SK-N-MC (cell line): ENCODE measurements around the gene CRAT.

ENCODE experiments used
- DNase-seq: peaks from one replicate; pipeline ENCODE4 v3.0.0-alpha.2; 2011; ENCODE audit warnings: low read depth, low spot score
- H3K27ac ChIP-seq: fragments of 200-600 bp; sonication (generic); 2 replicates; pipeline ENCODE4 v1.5.1; 2016; ENCODE audit warnings: mixed run types
- H3K36me3 ChIP-seq: fragments of 200-600 bp; sonication (generic); 2 replicates; pipeline ENCODE4 v1.6.1; 2017; ENCODE audit warnings: antibody characterized with exemption, low read length, mixed read lengths; ENCODE audit not compliant: insufficient read depth
- H3K4me3 ChIP-seq: fragments of 200-600 bp; sonication (generic); 2 replicates; pipeline ENCODE4 v1.5.1; 2016
- H3K9ac ChIP-seq: fragments of 200-600 bp; sonication (generic); 2 replicates; pipeline ENCODE4 v1.8.0; 2017; ENCODE audit warnings: mixed run types, mixed read lengths; ENCODE audit not compliant: insufficient read length
- H3K9me3 ChIP-seq: fragments of 200-600 bp; sonication (generic); 2 replicates; pipeline ENCODE4 v1.6.1; 2017; ENCODE audit warnings: low read depth, mild to moderate bottlenecking, antibody characterized with exemption, low read length, moderate library complexity, mixed read lengths
- EZH2 ChIP-seq: fragments of 200-600 bp; sonication (generic); IDR thresholded peaks from one replicate; pipeline ENCODE4 v1.6.1; 2017; ENCODE audit warnings: antibody characterized with exemption
- FOXP2 ChIP-seq: optimal IDR thresholded peaks from 2 replicates; pipeline ENCODE3; 2011; ENCODE audit warnings: mild to moderate bottlenecking, moderate library complexity; ENCODE audit not compliant: insufficient read depth; ENCODE audit errors: extremely low read length, control extremely low read depth
- POLR2AphosphoS5 ChIP-seq: IDR thresholded peaks from 2 replicates; pipeline ENCODE4 v1.6.1; 2012; ENCODE audit warnings: mild to moderate bottlenecking, low read depth, low read length, borderline replicate concordance

Gene CRAT

DNA sequence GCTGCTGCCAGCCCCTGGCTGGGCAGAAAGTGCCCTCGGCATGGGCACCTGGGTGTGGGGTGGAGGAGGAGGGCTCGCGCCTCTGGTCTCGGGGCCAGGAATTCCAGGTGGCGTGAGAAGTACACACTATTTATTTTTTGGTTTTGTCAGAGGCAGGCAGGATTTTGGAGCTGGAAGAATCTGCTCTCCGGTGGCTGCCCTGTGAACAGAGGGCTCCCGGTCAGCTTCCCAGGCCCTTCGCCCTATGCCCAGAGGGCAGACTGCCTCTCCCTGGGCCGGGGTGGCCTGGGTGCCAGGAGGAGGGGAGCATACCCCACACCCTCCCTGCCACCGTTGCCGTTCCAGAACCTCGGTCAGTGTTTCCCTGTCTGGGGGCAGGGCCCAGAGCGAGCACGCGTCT, 21.3 kb downstream of the CRAT start:
- DNase-seq: no peak
- peaks cover 36% of the 10 kb centered on the region; the same call in 1 of the 2 replicates for H3K36me3 ChIP-seq

GRCh38 chr9:129084087-129084486, 26.5 kb downstream of the CRAT start:
- no peaks in the 10 kb centered on the region for H3K9me3 ChIP-seq
- no peak overlapping the region for H3K4me3 ChIP-seq
- H3K36me3 ChIP-seq: peaks cover 28% of the 10 kb centered on the region; the same call in 1 of the 2 replicates
- H3K9ac ChIP-seq: no peak overlapping the region
- DNase-seq: no peak
- no peak for TF ChIP-seq EZH2
- TF ChIP-seq FOXP2: no peak
- no peak for TF ChIP-seq POLR2AphosphoS5
- no peak overlapping the region for H3K27ac ChIP-seq

More for the DNA sequence above, 21.3 kb downstream of the CRAT start:
- Histone ChIP-seq H3K27ac (no peak overlapping the region), H3K9me3 (no peaks in the 10 kb centered on the region), H3K4me3 (no peak overlapping the region), H3K9ac (no peak overlapping the region)
- TF ChIP-seq POLR2AphosphoS5 (no peak), FOXP2 (no peak), EZH2 (no peak)

DNA sequence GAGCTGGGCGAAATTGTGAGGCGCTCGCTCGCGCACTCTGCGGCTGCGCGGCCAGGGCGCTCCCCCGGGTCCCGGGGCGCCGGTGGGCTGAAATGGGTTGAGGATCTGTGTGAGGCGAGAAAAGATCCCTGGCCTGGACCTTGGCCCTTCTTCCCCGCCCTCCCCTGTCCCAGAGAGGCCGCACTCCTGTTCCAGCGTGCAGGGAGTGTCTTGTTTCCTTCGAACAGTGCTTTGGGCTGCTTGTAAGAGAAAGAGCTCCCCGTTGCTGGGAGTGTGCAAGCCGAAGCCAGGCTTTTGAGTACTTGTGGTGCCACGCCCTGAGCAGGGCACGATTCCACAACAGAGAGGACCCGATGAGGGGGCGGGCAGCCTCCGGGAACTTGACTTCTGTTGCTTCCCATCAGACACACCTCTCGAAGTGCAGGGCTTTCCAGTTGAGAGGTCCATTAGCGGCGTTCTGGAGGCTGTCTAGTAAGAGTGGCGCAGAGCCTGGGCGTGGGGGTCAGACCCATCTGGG, 29.1 kb downstream of the CRAT start:
- Histone ChIP-seq H3K4me3 (peak overlapping the region; percentile 89), H3K9ac (peak overlapping the region; percentile 76), H3K36me3 (peaks cover 16% of the 10 kb centered on the region; the same call in 1 of the 2 replicates), H3K9me3 (no peaks in the 10 kb centered on the region), H3K27ac (no peak overlapping the region)
- TF ChIP-seq POLR2AphosphoS5 (peak; percentile 63; the same call in 1 of the 2 replicates), FOXP2 (no peak)
- DNase-seq: no peak

GRCh38 chr9:129080601-129081387, 29.8 kb downstream of the CRAT start, which contains the start of gene DOLPP1:
Gene DOLPP1 (plus strand): TSS chr9:129081111. CDS start chr9:129081132, 21 bp downstream.
- Histone ChIP-seq H3K9me3 (no peaks in the 10 kb centered on the region), H3K9ac (peak within 1 kb of the TSS; percentile 76), H3K27ac (no peak within 1 kb of the TSS), H3K36me3 (peaks cover 10% of the 10 kb centered on the region; the same call in 1 of the 2 replicates), H3K4me3 (peak within 1 kb of the TSS; percentile 89)
- DNase-seq: peak; percentile 92
- TF ChIP-seq EZH2 (no peak), POLR2AphosphoS5 (peak; percentile 58; the same call in 1 of the 2 replicates), FOXP2 (peak; percentile 31)

GRCh38 chr9:129080298-129080600, 30.3 kb downstream of the CRAT start:
- Histone ChIP-seq H3K36me3 (peaks cover 5% of the 10 kb centered on the region; the same call in 1 of the 2 replicates), H3K4me3 (peak overlapping the region; percentile 89), H3K9me3 (no peaks in the 10 kb centered on the region), H3K27ac (no peak overlapping the region), H3K9ac (peak overlapping the region; percentile 62)
- TF ChIP-seq EZH2 (no peak), FOXP2 (no peak), POLR2AphosphoS5 (no peak)
- no peak for DNase-seq

GRCh38 chr9:129079829-129080228, 30.8 kb downstream of the CRAT start:
- no peak overlapping the region for H3K27ac ChIP-seq

DNA sequence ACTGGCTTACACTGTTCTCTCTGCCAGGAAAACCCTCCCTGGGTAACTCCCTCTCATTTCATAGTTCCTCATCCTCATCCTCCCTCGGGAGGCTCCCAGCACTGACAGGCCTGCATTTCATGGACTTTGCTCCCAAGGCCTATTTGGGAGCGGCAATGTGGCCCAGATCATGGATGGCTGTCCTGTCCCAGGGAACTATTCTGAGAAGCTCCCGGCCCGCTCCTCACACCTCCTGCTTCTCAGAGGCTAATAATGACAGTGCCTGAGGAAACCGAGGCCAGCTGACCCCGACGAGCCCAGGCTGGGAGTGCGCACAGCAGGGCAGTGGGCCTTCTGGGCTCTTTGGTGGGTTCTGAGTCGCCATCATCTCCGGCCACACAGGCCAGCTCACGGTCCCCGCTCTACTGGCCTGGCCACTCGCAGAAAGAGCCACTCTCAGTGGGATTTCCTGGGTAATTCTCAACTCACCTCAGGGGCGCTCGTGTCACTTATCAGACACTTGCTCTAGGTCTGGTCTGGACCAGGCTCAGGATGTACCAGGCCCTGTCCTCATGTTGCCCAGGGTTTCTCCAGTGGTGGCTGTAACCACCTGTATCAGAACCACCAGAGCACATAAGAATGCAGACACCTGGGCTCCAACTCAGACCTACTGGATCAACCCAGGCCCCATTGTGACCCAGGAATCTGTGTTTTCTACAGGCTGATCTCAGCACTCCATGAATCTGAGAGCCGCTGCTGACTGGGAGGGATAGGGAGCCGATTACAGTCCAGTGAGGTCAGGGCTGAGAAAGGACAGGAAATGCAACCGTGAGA, 31.7 kb downstream of the CRAT start:
- Histone ChIP-seq H3K36me3 (no peaks in the 10 kb centered on the region), H3K9me3 (no peaks in the 10 kb centered on the region), H3K4me3 (no peak overlapping the region), H3K27ac (no peak overlapping the region), H3K9ac (no peak overlapping the region)
- TF ChIP-seq POLR2AphosphoS5 (no peak), EZH2 (no peak), FOXP2 (no peak)
- DNase-seq: no peak

More at GRCh38 chr9:129079829-129080228, 30.8 kb downstream of the CRAT start:
- Histone ChIP-seq H3K4me3 (peak overlapping the region; percentile 89), H3K9me3 (no peaks in the 10 kb centered on the region), H3K9ac (no peak overlapping the region), H3K36me3 (0 out of 2 replicates have a peak, but pooled peaks cover under 1% of the 10 kb centered on the region)
- TF ChIP-seq EZH2 (no peak), FOXP2 (no peak), POLR2AphosphoS5 (no peak)
- DNase-seq: no peak

DNA sequence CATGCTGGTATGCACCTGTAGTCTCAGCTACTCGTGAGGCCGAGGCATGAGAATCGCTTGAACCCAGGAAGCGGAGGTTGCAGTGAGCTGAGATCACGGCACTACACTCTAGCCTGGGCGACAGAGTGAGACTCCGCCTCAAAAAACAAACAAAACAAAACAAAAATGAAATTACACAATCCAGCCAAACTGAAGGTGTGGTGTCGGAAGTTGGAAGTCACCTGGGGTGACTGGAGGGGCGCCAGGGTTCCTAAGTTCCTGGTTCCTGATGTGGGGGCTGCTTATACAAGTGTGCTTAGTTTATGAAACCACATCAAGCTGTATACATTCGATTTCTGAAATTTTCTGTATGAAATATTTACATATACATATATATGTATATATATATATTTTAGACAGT, 33.4 kb downstream of the CRAT start:
- H3K9me3 ChIP-seq: no peaks in the 10 kb centered on the region
- no peak overlapping the region for H3K9ac ChIP-seq
- no peak overlapping the region for H3K4me3 ChIP-seq
- no peaks in the 10 kb centered on the region for H3K36me3 ChIP-seq
- no peak for DNase-seq
- H3K27ac ChIP-seq: no peak overlapping the region
- no peak for TF ChIP-seq FOXP2
- no peak for TF ChIP-seq POLR2AphosphoS5
- TF ChIP-seq EZH2: no peak

DNA sequence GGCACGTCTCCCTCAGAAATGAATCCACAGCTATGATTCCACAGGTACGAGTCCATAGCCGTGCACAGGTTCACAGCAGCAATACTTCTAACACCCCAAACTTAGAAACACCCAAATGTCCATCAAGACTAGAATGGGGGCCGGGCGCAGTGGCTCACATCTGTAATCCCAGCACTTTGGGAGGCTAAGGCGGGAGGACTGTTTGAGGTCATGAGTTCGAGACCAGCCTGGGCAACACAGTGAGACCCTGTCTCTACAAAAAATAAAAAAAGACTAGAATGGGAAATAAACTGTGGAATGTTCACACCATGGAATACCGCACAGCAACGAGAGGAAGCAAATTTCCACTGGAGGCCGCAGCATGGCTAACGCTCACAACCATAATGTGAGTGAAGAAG, 34.0 kb downstream of the CRAT start:
- no peaks in the 10 kb centered on the region for H3K9me3 ChIP-seq
- TF ChIP-seq EZH2 (no peak), FOXP2 (no peak), POLR2AphosphoS5 (no peak)
- no peak overlapping the region for H3K27ac ChIP-seq
- H3K4me3 ChIP-seq: no peak overlapping the region
- no peak for DNase-seq
- no peak overlapping the region for H3K9ac ChIP-seq
- no peaks in the 10 kb centered on the region for H3K36me3 ChIP-seq
